ENCODE measurements around the gene ARHGAP5. TPM values are rescaled to one million over a fixed set of nuclear protein-coding genes. Genes with fewer than 3 reads are reported as not detected.

ARHGAP5 gene, protein sequence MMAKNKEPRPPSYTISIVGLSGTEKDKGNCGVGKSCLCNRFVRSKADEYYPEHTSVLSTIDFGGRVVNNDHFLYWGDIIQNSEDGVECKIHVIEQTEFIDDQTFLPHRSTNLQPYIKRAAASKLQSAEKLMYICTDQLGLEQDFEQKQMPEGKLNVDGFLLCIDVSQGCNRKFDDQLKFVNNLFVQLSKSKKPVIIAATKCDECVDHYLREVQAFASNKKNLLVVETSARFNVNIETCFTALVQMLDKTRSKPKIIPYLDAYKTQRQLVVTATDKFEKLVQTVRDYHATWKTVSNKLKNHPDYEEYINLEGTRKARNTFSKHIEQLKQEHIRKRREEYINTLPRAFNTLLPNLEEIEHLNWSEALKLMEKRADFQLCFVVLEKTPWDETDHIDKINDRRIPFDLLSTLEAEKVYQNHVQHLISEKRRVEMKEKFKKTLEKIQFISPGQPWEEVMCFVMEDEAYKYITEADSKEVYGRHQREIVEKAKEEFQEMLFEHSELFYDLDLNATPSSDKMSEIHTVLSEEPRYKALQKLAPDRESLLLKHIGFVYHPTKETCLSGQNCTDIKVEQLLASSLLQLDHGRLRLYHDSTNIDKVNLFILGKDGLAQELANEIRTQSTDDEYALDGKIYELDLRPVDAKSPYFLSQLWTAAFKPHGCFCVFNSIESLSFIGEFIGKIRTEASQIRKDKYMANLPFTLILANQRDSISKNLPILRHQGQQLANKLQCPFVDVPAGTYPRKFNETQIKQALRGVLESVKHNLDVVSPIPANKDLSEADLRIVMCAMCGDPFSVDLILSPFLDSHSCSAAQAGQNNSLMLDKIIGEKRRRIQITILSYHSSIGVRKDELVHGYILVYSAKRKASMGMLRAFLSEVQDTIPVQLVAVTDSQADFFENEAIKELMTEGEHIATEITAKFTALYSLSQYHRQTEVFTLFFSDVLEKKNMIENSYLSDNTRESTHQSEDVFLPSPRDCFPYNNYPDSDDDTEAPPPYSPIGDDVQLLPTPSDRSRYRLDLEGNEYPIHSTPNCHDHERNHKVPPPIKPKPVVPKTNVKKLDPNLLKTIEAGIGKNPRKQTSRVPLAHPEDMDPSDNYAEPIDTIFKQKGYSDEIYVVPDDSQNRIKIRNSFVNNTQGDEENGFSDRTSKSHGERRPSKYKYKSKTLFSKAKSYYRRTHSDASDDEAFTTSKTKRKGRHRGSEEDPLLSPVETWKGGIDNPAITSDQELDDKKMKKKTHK (N-terminal part only)
- total RNA-seq, result 133 and 146 TPM in 2 replicates

DNA sequence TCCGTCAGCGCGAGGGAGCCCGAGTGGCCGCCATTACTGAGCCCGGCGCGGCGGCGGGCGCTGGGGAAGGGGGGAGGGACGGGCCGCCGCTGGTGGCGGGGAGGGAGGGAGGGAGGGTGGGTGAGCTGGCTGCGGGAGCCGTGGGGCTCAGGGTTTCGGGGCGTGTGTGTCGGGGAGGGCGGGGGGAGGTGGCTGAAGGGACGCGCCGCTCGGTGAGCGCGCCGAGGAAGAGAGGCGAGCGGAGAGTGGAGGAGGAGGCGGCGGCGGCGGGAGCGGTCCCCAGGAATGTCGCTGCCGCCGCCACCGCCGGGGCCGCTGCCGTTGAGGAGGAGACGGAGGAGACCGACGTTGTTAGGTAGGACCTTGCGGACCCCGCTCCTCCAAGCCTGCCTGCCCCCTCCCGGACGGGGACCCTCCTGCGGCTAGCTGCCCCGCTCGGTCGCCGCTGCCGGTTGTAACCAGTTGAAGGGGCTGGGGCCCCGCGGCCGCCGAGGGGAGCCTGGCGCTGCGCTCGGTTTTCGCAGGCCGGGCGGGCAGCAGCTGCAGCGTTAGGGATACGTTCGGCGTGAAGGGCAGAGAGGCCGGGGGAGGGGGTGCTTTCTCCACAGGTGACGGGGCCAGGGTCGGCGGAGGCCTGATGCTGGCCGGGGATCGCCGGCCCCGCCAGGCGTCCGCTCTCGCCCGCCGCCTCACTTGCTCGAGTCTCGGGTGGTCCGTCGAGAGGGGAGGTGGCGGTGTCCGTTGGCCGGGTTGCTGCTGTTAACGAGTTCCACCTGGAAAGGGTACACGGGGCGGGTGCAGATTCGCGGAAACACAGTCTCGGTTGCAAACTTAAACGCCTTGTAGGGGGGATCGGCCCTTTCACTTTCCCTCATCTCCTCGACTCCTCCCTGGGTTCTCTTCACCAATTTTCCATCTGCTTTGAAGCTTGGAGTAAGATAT lies at the start of gene ARHGAP5:
Gene ARHGAP5, plus strand, starts transcription at position 224 of the 942 bp plus-strand sequence. CDS start 13,366 bp downstream, outside the sequence.

DNA sequence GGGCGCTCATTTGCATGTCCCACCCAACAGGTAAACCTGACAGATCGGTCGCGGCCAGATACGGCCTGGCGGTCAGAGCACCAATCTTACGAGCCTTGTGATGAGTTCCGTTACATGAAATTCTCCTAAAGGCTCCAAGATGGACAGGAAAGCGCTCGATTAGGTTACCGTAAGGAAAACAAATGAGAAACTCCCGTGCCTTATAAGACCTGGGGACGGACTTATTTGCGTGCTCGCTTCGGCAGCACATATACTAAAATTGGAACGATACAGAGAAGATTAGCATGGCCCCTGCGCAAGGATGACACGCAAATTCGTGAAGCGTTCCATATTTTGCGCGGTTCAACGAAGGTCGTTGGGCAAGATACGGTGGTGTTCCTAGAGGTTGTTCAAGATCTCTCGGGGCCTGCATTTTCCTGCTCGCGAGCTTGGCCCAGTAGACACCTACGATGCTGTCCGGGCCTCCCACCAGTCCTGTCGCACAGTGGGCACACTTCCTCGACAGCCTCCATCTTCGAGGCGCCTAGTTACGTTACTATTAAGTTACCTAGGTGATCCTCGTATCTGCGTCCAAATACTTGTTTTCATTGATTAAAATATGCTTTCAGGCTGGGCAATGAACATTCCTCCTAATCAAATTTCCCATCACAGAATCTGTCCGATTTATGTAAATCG lies 124.8 kb downstream of the ARHGAP5 start, which contains the start of gene RNU6-7:
Gene RNU6-7, plus strand, starts transcription at position 230 of the 675 bp plus-strand sequence.

DNA sequence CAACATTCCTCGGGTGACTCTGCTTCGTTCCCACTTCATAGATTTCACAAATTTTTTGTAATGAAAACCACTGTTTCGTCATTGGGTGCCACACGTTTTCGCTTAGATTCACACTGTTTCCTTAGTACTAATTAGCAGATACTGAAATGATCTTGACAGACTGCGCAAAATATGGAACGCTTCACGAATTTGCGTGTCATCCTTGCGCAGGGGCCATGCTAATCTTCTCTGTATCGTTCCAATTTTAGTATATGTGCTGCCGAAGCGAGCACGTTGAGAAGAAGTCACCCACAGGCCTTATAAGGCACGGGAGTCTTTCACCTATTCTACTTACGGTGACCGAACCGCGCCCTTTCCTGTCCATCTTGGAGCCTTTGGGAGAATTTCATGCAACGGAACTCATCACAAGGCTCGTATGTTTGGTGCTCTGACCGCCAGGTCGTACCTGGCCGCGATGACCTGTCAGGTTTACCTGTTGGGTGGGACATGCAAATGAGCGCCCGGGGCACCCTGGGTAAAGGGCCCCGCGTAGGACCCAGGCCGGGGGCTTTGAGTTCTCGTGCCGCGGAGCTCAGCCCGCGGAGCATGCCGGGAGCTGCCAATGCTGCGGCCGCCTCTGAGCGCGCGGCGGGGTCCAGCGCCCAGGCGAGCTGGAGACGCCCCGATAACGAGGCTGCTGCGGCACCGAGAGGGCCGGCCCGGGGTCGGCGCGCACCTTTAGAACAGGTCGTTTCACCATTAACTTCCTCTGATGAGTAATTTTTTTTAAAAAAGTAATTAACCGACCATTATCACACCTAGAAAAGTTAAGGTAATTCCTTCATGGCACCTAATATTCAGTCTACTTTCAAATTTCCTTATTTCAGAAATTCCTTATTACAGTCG lies 126.1 kb downstream of the ARHGAP5 start, which contains the start of gene RNU6-8:
Gene RNU6-8, minus strand, starts transcription at position 272 of the 885 bp plus-strand sequence.

Small RNAs within 50 kb of the gene (small RNA-seq; reads per million reads assigned to genes)
- not detected for gene RNU6-7
- gene RNU6-8, result not detected

Other genes with a start within 250 kb of the ARHGAP5 start
- not detected in 2 replicates for gene RNU6-7, start 124.7 kb downstream of the ARHGAP5 start, total RNA-seq
- gene RNU6-8, start 126.0 kb downstream of the ARHGAP5 start, total RNA-seq, result not detected in 2 replicates

All from articular chondrocyte of knee joint (primary cell).